B cell (primary cell): ENCODE measurements around the gene CENPM. TPM values are rescaled to one million over a fixed set of nuclear protein-coding genes. Genes with fewer than 3 reads are reported as not detected.
A peak's percentile ranks its signal among the peaks of the same experiment; 100 is the strongest.

Experiments used
- ATAC-seq: fragments of 200-7000 bp; cut with Tn5 transposase; one replicate; pipeline ENCODE4 v1.10.0; 2021; ENCODE audit warnings: low read depth, mild to moderate bottlenecking, moderate number of reproducible peaks, moderate library complexity
- CTCF ChIA-PET: fragments of 350-600 bp; sonication (Branson Sonifier 250); formaldehyde crosslinking; loops from one replicate; lab custom pipeline; 2021; ENCODE audit warnings: antibody characterized with exemption, inconsistent platforms; lab: Charles Lee
- POLR2A ChIA-PET: fragments of 350-600 bp; sonication (Branson Sonifier 250); formaldehyde crosslinking; loops from one replicate; lab custom pipeline; 2021; ENCODE audit warnings: antibody characterized with exemption; lab: Charles Lee
- DNase-seq: peaks from one replicate; pipeline ENCODE4 v3.0.0; 2013
- H2AFZ ChIP-seq: 2 replicates; pipeline ENCODE4 v1.6.1; 2012; ENCODE audit warnings: mild to moderate bottlenecking, low read depth, low read length; ENCODE audit not compliant: insufficient read depth, poor library complexity, severe bottlenecking
- H3K27ac ChIP-seq, 2 donors: 1 replicate in 1 of 2; 2 replicates in 1 of 2; pipeline ENCODE4 v1.5.1; 2012 to 2013; ENCODE audit warnings: low read length in 2 of 2, mild to moderate bottlenecking in 2 of 2, moderate library complexity in 1 of 2
- H3K27me3 ChIP-seq, 4 experiments: fragments of 200-600 bp in 1 of 4; sonication (generic) in 1 of 4; replicated peaks in 1 of 4; 1 replicate in 2 of 4; 2 replicates in 2 of 4; pipeline versions ENCODE4 v1.6.1 to v1.7.0; 2013 to 2016; ENCODE audit warnings: low read length in 3 of 4, mild to moderate bottlenecking in 2 of 4, mixed read lengths in 1 of 4, moderate library complexity in 1 of 4; ENCODE audit not compliant: insufficient read depth in 4 of 4, control insufficient read depth in 3 of 4; ENCODE audit errors: control extremely low read depth in 1 of 4
- H3K36me3 ChIP-seq, 2 experiments: replicated peaks in 1 of 2; 1 replicate in 1 of 2; 2 replicates in 1 of 2; pipeline versions ENCODE4 v1.6.1 to v1.7.1; 2013; ENCODE audit warnings: low read length in 1 of 2; ENCODE audit not compliant: insufficient read depth in 2 of 2, control insufficient read depth in 1 of 2; ENCODE audit errors: control extremely low read depth in 1 of 2, extremely low read depth in 1 of 2
- H3K4me1 ChIP-seq, 2 donors: fragments of 200-600 bp in 1 of 2; sonication (generic) in 1 of 2; 1 replicate in 1 of 2; 2 replicates in 1 of 2; pipeline versions ENCODE4 v1.5.1 to v1.6.1; 2013 to 2017; ENCODE audit warnings: low read length in 2 of 2; ENCODE audit not compliant: control insufficient read depth in 2 of 2, insufficient read depth in 2 of 2
- H3K4me2 ChIP-seq: replicated peaks from 2 replicates; pipeline ENCODE3; 2012; ENCODE audit warnings: mild to moderate bottlenecking, low read depth, low read length; ENCODE audit not compliant: poor library complexity, severe bottlenecking
- H3K4me3 ChIP-seq, 5 experiments: fragments of 200-600 bp in 1 of 5; sonication (generic) in 1 of 5; 1 replicate in 3 of 5; 2 replicates in 2 of 5; pipeline versions ENCODE4 v1.5.1 to v1.7.0; 2011 to 2016; ENCODE audit warnings: low read length in 4 of 5, mild to moderate bottlenecking in 4 of 5, low read depth in 2 of 5, control low read depth in 1 of 5, moderate library complexity in 1 of 5; ENCODE audit not compliant: insufficient read depth in 1 of 5; ENCODE audit errors: control extremely low read depth in 1 of 5, extremely low read depth in 1 of 5
- H3K79me2 ChIP-seq: fragments of 200-600 bp; sonication (generic); one replicate; pipeline ENCODE4 v1.6.0; 2016; ENCODE audit warnings: low read length; ENCODE audit not compliant: control insufficient read depth, insufficient read depth
- H3K9ac ChIP-seq: fragments of 200-600 bp; sonication (generic); 2 replicates; pipeline ENCODE4 v1.6.1; 2017; ENCODE audit warnings: mild to moderate bottlenecking, low read length, moderate library complexity
- H3K9me3 ChIP-seq, 3 donors: one replicate each; pipeline versions ENCODE4 v1.6.1 to v1.7.1; 2013; ENCODE audit warnings: low read length in 2 of 3; ENCODE audit not compliant: control insufficient read depth in 2 of 3, insufficient read depth in 1 of 3; ENCODE audit errors: control extremely low read depth in 1 of 3
- H4K20me1 ChIP-seq: 2 replicates; pipeline ENCODE4 v1.6.0; 2012; ENCODE audit warnings: mild to moderate bottlenecking, low read length; ENCODE audit not compliant: insufficient read depth, control insufficient read depth, poor library complexity, severe bottlenecking
- H3K27ac Mint-ChIP-seq: one replicate; pipeline ENCODE4 v1.8.0; 2021; ENCODE audit warnings: mixed read lengths
- H3K27me3 Mint-ChIP-seq: one replicate; pipeline ENCODE4 v1.8.0; 2021; ENCODE audit warnings: mixed read lengths
- H3K4me1 Mint-ChIP-seq: one replicate; pipeline ENCODE4 v1.8.0; 2021; ENCODE audit warnings: mixed read lengths
- H3K4me3 Mint-ChIP-seq: one replicate; pipeline ENCODE4 v1.8.0; 2021; ENCODE audit warnings: mixed read lengths
- H3K9me3 Mint-ChIP-seq: one replicate; pipeline ENCODE4 v1.8.0; 2022; ENCODE audit warnings: mixed read lengths; ENCODE audit not compliant: insufficient read depth
- CTCF ChIP-seq: fragments of 200-600 bp; IDR thresholded peaks from one replicate; pipeline ENCODE4 v1.8.0; 2022; ENCODE audit warnings: antibody characterized with exemption, mild to moderate bottlenecking
- EZH2 ChIP-seq: IDR thresholded peaks from 2 replicates; pipeline ENCODE4 v1.6.1; 2012; ENCODE audit warnings: borderline replicate concordance, low read depth, mild to moderate bottlenecking, moderate library complexity, low read length; ENCODE audit not compliant: insufficient read depth, poor library complexity, severe bottlenecking
- WGBS: methylation state at CpG from one replicate; pipeline ENCODE4 v1.1.5; 2013; ENCODE audit warnings: missing lambda C conversion rate; ENCODE audit not compliant: insufficient coverage; 5-methylcytosine and 5-hydroxymethylcytosine counted together
- intact Hi-C: fragments of 100-400 bp; cut with micrococcal nuclease; formaldehyde crosslinking; loops from one replicate; pipeline ENCODE4 v1.10.0; 2022
- polyA plus RNA-seq: library from polyadenylated mRNA; depleted of rRNA; stranded (reverse); fragments of >200 nt; gene quantifications from 2 replicates; pipeline ENCODE4 v1.2.3, GENCODE V29; 2012
- total RNA-seq, 2 donors: library from RNA; stranded (reverse); fragments of 120-200 nt in 1 of 2; gene quantifications; 1 replicate in 1 of 2; 2 replicates in 1 of 2; pipeline versions ENCODE4 v1.2.3 to v1.2.4, GENCODE V29; 2013 to 2022

The CENPM gene
- total and polyA plus RNA-seq, 2 donors (not counting 1 experiment from before 2014, with no cell fraction given): 30.7 to 43.8 TPM

- peaks cover 4 to 82% of the 10 kb centered on the region in 2 experiments for H3K36me3 ChIP-seq
- POLR2A ChIA-PET: no interaction called here
- no peak overlapping the region for H3K4me3 ChIP-seq
- H3K4me1 ChIP-seq: peaks cover 5 to 8% of the 10 kb centered on the region in 2 donors
- DNase-seq (no peak), ATAC-seq (no peak)
- no peak overlapping the region for H3K27ac ChIP-seq
- Mint-ChIP-seq H3K4me3 (no peak overlapping the region), H3K27ac (no peak overlapping the region), H3K27me3 (no peaks in the 10 kb centered on the region), H3K9me3 (no peaks in the 10 kb centered on the region), H3K4me1 (peaks cover 17% of the 10 kb centered on the region)
- intact Hi-C loops: no loop called here
- CTCF ChIA-PET: interaction anchor here (1.0 to 1.2 kb wide), 3 partner anchors 8 to 18 kb away, joined by 3 to 5 read pairs (median 4); no protein-coding TSS in a partner anchor
- H3K9ac ChIP-seq: no peak overlapping the region
- no peak overlapping the region for H3K4me2 ChIP-seq
- no peak overlapping the region for H2AFZ ChIP-seq
- H3K79me2 ChIP-seq: peaks cover 22% of the 10 kb centered on the region
- no peaks in the 10 kb centered on the region for H3K9me3 ChIP-seq
- H4K20me1 ChIP-seq: peaks cover 20% of the 10 kb centered on the region
- TF ChIP-seq CTCF: no peak
- no peak for TF ChIP-seq EZH2
- H3K27me3 ChIP-seq: no peaks in the 10 kb centered on the region
- WGBS: 98% methylated on average over 5 of the region's 7 CpGs
These were observed 53.2 kb downstream of the CENPM start for GRCh38 chr22:41893591-41894375.

GRCh38 chr22:41892721-41893120 lies 54.2 kb downstream of the CENPM start:
- POLR2A ChIA-PET: interaction anchor here (0.6 to 0.7 kb wide), 2 partner anchors 11 to 49 kb away, joined by 3 to 5 read pairs; no protein-coding TSS in a partner anchor
- no peaks in the 10 kb centered on the region for H3K9me3 Mint-ChIP-seq
- no peak overlapping the region for H3K4me3 Mint-ChIP-seq
- Histone ChIP-seq H3K9ac (no peak overlapping the region), H3K9me3 (no peaks in the 10 kb centered on the region), H3K36me3 (peaks cover 4 to 74% of the 10 kb centered on the region in 2 experiments), H3K4me3 (no peak overlapping the region), H3K79me2 (peaks cover 22% of the 10 kb centered on the region), H3K27ac (no peak overlapping the region), H4K20me1 (peaks cover 20% of the 10 kb centered on the region), H3K27me3 (no peaks in the 10 kb centered on the region), H2AFZ (no peak overlapping the region), H3K4me2 (no peak overlapping the region), H3K4me1 (peaks cover 14 to 18% of the 10 kb centered on the region in 2 donors)
- no peak for DNase-seq
- H3K27me3 Mint-ChIP-seq: no peaks in the 10 kb centered on the region
- H3K4me1 Mint-ChIP-seq: peaks cover 27% of the 10 kb centered on the region
- intact Hi-C loops: no loop called here
- peak overlapping the region; percentile 41 for H3K27ac Mint-ChIP-seq
- TF ChIP-seq CTCF (no peak), EZH2 (no peak)
- WGBS: 95% methylated on average over 4 of the region's 4 CpGs
- CTCF ChIA-PET: interaction anchor here (1.2 kb wide), 1 partner anchor 9 kb away, joined by 3 read pairs; no protein-coding TSS in a partner anchor
- ATAC-seq: no peak
